Ishikawa (cell line): ENCODE data around the gene ZSWIM5.

Experiments used
- CEBPB ChIP-seq: IDR thresholded peaks from 2 replicates; pipeline ENCODE4 v1.6.1; 2012
- CREB1 ChIP-seq: IDR thresholded peaks from 2 replicates; pipeline ENCODE4 v1.6.1; 2012; ENCODE audit warnings: low read depth
- EGR1 ChIP-seq: IDR thresholded peaks from 2 replicates; pipeline ENCODE4 v1.6.1; 2012
- EP300 ChIP-seq: IDR thresholded peaks from 2 replicates; pipeline ENCODE4 v1.6.1; 2012; ENCODE audit warnings: borderline replicate concordance
- FOXM1 ChIP-seq: IDR thresholded peaks from 2 replicates; pipeline ENCODE4 v1.6.1; 2012; ENCODE audit warnings: low read depth, borderline replicate concordance
- NFIC ChIP-seq: IDR thresholded peaks from 2 replicates; pipeline ENCODE4 v1.6.1; 2012
- RAD21 ChIP-seq: IDR thresholded peaks from 2 replicates; pipeline ENCODE4 v1.6.1; 2012; ENCODE audit warnings: low read depth
- REST ChIP-seq: IDR thresholded peaks from 2 replicates; pipeline ENCODE4 v1.6.1; 2012; ENCODE audit warnings: low read depth, mild to moderate bottlenecking
- TAF1 ChIP-seq: IDR thresholded peaks from 2 replicates; pipeline ENCODE4 v1.6.1; 2012; ENCODE audit warnings: low read depth, mild to moderate bottlenecking
- TCF12 ChIP-seq: IDR thresholded peaks from 2 replicates; pipeline ENCODE4 v1.6.1; 2012; ENCODE audit warnings: low read depth
- TEAD4 ChIP-seq: IDR thresholded peaks from 2 replicates; pipeline ENCODE4 v1.6.1; 2012
- YY1 ChIP-seq: IDR thresholded peaks from 2 replicates; pipeline ENCODE4 v1.6.1; 2012; ENCODE audit warnings: low read depth
- ZBTB7A ChIP-seq: IDR thresholded peaks from 2 replicates; pipeline ENCODE4 v1.6.1; 2012; ENCODE audit warnings: low read depth
- TF ChIP-seq, protein P1 (sequence below): IDR thresholded peaks from 2 replicates; pipeline ENCODE4 v1.6.1; 2012
- TF ChIP-seq, protein P2 (sequence below): IDR thresholded peaks from 2 replicates; pipeline ENCODE4 v1.6.1; 2012

The ZSWIM5 gene

DNA sequence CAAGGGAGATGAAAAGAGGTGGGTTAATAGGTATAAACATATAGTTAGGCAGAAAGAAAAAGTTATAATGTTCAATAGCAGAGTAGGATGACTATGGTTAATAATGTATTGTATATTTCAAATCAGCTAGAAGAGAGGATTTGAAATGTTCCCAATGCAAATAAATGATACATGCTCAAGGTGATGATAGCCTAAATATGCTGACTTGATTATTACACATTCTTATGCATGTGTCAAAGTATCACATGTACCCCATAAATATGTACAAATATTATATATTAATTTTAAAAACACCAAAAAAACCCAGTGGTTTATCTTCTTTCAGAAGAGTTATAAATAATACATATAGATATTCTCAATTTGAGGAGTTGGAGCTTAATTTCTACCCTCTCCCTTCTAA is 38.3 kb upstream of the ZSWIM5 start:
- TF ChIP-seq FOXM1, result no peak
- TF ChIP-seq TAF1, result no peak
- no peak for TF ChIP-seq REST
- TF ChIP-seq EP300, result no peak
- TF ChIP-seq CREB1, result no peak
- TF ChIP-seq, protein P1, sequence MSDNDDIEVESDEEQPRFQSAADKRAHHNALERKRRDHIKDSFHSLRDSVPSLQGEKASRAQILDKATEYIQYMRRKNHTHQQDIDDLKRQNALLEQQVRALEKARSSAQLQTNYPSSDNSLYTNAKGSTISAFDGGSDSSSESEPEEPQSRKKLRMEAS, result no peak
- no peak for TF ChIP-seq ZBTB7A
- no peak for TF ChIP-seq CEBPB
- no peak for TF ChIP-seq TCF12

- TF ChIP-seq CEBPB, result no peak
- TF ChIP-seq REST, result no peak
- no peak for TF ChIP-seq NFIC
- no peak for TF ChIP-seq TEAD4
- no peak for TF ChIP-seq TAF1
- TF ChIP-seq, protein P1, result no peak
- no peak for TF ChIP-seq CREB1
- no peak for TF ChIP-seq RAD21
- no peak for TF ChIP-seq ZBTB7A
- no peak for TF ChIP-seq TCF12
- no peak for TF ChIP-seq YY1
- TF ChIP-seq EP300, result no peak
- TF ChIP-seq EGR1, result no peak
- TF ChIP-seq, protein P2, sequence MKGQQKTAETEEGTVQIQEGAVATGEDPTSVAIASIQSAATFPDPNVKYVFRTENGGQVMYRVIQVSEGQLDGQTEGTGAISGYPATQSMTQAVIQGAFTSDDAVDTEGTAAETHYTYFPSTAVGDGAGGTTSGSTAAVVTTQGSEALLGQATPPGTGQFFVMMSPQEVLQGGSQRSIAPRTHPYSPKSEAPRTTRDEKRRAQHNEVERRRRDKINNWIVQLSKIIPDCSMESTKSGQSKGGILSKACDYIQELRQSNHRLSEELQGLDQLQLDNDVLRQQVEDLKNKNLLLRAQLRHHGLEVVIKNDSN, result no peak
- TF ChIP-seq FOXM1, result no peak
Measured at GRCh38 chr1:45243476-45244343, 37.3 kb upstream of the ZSWIM5 start.

GRCh38 chr1:45238846-45239245 is 32.4 kb upstream of the ZSWIM5 start:
- TF ChIP-seq RAD21 (no peak), TAF1 (no peak), ZBTB7A (no peak), REST (no peak), NFIC (no peak), EP300 (no peak)
- TF ChIP-seq, protein P2, result no peak

- TF ChIP-seq TCF12 (no peak), REST (no peak), YY1 (no peak), EP300 (no peak)
Measured at GRCh38 chr1:45236136-45236535, 29.7 kb upstream of the ZSWIM5 start.
